HCT116 (cell line): ENCODE data around the gene KHSRP. TPM values are rescaled to one million over a fixed set of nuclear protein-coding genes. Genes with fewer than 3 reads are reported as not detected.

Source experiments
- ATAC-seq: fragments of 200-7000 bp; cut with Tn5 transposase; 2 replicates; pipeline ENCODE4 v1.9.1; 2020; ENCODE audit warnings: mild to moderate bottlenecking, moderate library complexity
- BruUV-seq: library from RNA; stranded (reverse); fragments of 400-500 nt; replicated peaks from 2 replicates; lab custom pipeline; 2021; lab: Mats Ljungman, UMichigan
- CTCF ChIA-PET: fragments of 300-600 bp; sonication (Branson Sonifier 250); formaldehyde crosslinking; loops from one replicate; lab custom pipeline; 2021; ENCODE audit warnings: antibody characterized with exemption; lab: Charles Lee
- POLR2A ChIA-PET: fragments of 300-600, 350-600 bp; sonication (Branson Sonifier 250); formaldehyde crosslinking; loops from one replicate; lab custom pipeline; 2021; ENCODE audit warnings: antibody characterized with exemption; lab: Charles Lee
- RAD21 ChIA-PET, 2 experiments: fragments of 300-600 bp; sonication (Branson Sonifier 250); formaldehyde crosslinking; loops; one replicate each; lab custom pipeline; 2023; ENCODE audit warnings: low total read pairs in 2 of 2; ENCODE audit not compliant: uncharacterized antibody in 2 of 2, unreplicated experiment in 2 of 2, low non-redundant PET in 1 of 2; lab: Charles Lee
- DNase-seq: peaks from one replicate; pipeline ENCODE4 v3.0.0-alpha.2; 2010; ENCODE audit warnings: low read depth, low spot score
- H2AFZ ChIP-seq: fragments of 200-600 bp; shearing (Covaris generic), sonication (generic); 2 replicates; pipeline ENCODE4 v1.6.1; 2017; ENCODE audit warnings: low read depth, mixed run types, mixed read lengths, antibody characterized with exemption, low read length; ENCODE audit not compliant: poor library complexity, severe bottlenecking
- H3K27ac ChIP-seq: 2 replicates; pipeline ENCODE4 v1.5.1; 2012; ENCODE audit warnings: low read depth, low read length
- H3K27me3 ChIP-seq: fragments of 200-600 bp; sonication (generic); 2 replicates; pipeline ENCODE4 v1.6.1; 2016; ENCODE audit warnings: mixed run types, low read length, mixed read lengths; ENCODE audit not compliant: insufficient read depth
- H3K36me3 ChIP-seq, 2 experiments: fragments of 200-500 bp in 1 of 2; fragments of 200-600 bp in 1 of 2; sonication (Bioruptor generic) in 1 of 2; sonication (generic) in 1 of 2; 2 replicates each; pipeline versions ENCODE4 v1.5.1 to v1.6.1; 2014 to 2016; ENCODE audit warnings: low read length in 2 of 2, inconsistent platforms in 1 of 2, mixed read lengths in 1 of 2, mixed run types in 1 of 2; ENCODE audit not compliant: insufficient read depth in 2 of 2, control insufficient read depth in 1 of 2
- H3K4me1 ChIP-seq, 2 experiments: fragments of 200-600 bp in 1 of 2; sonication (generic) in 1 of 2; 2 replicates each; pipeline versions ENCODE4 v1.5.1 to v1.6.1; 2012 to 2017; ENCODE audit warnings: low read length in 2 of 2, inconsistent platforms in 1 of 2, mild to moderate bottlenecking in 1 of 2, mixed read lengths in 1 of 2, mixed run types in 1 of 2, moderate library complexity in 1 of 2; ENCODE audit not compliant: insufficient read depth in 2 of 2, control insufficient read depth in 1 of 2
- H3K4me2 ChIP-seq: fragments of 200-600 bp; sonication (generic); 2 replicates; pipeline ENCODE4 v1.6.1; 2017; ENCODE audit warnings: mixed run types, low read length, mixed read lengths
- H3K4me3 ChIP-seq, 2 experiments: fragments of 200-600 bp in 1 of 2; sonication (generic) in 1 of 2; replicated peaks in 1 of 2; 2 replicates each; pipeline ENCODE4 v1.5.1; 2011 to 2016; ENCODE audit warnings: low read length in 2 of 2, control low read depth in 1 of 2, low read depth in 1 of 2, mild to moderate bottlenecking in 1 of 2, mixed read lengths in 1 of 2, mixed run types in 1 of 2
- H3K79me2 ChIP-seq: fragments of 200-600 bp; sonication (generic); 2 replicates; pipeline ENCODE4 v1.6.1; 2017; ENCODE audit warnings: mild to moderate bottlenecking, mixed run types, low read length, moderate library complexity, mixed read lengths; ENCODE audit not compliant: insufficient read depth
- H3K9ac ChIP-seq: fragments of 200-600 bp; sonication (generic); 2 replicates; pipeline ENCODE4 v1.6.1; 2016; ENCODE audit warnings: low read length, mixed read lengths
- H3K9me2 ChIP-seq: fragments of 200-600 bp; sonication (generic), shearing (Covaris generic); 2 replicates; pipeline ENCODE4 v1.6.1; 2017; ENCODE audit warnings: mixed run types, mild to moderate bottlenecking, moderate library complexity; ENCODE audit not compliant: insufficient read depth
- H3K9me3 ChIP-seq, 2 experiments: fragments of 200-500 bp in 1 of 2; fragments of 200-600 bp in 1 of 2; sonication (Bioruptor generic) in 1 of 2; sonication (generic) in 1 of 2; 2 replicates each; pipeline ENCODE4 v1.6.1; 2014 to 2017; ENCODE audit warnings: low read length in 2 of 2, mixed read lengths in 2 of 2, inconsistent platforms in 1 of 2, low read depth in 1 of 2, mild to moderate bottlenecking in 1 of 2, mixed run types in 1 of 2, moderate library complexity in 1 of 2; ENCODE audit not compliant: control insufficient read depth in 1 of 2, insufficient read depth in 1 of 2
- H4K20me1 ChIP-seq: fragments of 200-600 bp; sonication (generic), shearing (Covaris generic); 2 replicates; pipeline ENCODE4 v1.6.1; 2017; ENCODE audit warnings: mixed run types, mild to moderate bottlenecking, moderate library complexity; ENCODE audit not compliant: insufficient read depth
- ATF3 ChIP-seq: IDR thresholded peaks from 2 replicates; pipeline ENCODE4 v1.6.1; 2012
- CEBPB ChIP-seq: IDR thresholded peaks from 2 replicates; pipeline ENCODE4 v1.6.1; 2012; ENCODE audit warnings: low read depth
- CTCF ChIP-seq, 3 experiments: fragments of 200-600 bp in 1 of 3; sonication (generic) in 1 of 3; IDR thresholded peaks in 2 of 3; conservative IDR thresholded peaks in 1 of 3; 2 replicates each; pipeline ENCODE4 v1.5.1; 2012 to 2017; ENCODE audit warnings: low read depth in 2 of 3, low read length in 2 of 3, antibody characterized with exemption in 1 of 3, borderline replicate concordance in 1 of 3, control low read depth in 1 of 3, mild to moderate bottlenecking in 1 of 3, mixed read lengths in 1 of 3, mixed run types in 1 of 3, moderate library complexity in 1 of 3; ENCODE audit not compliant: insufficient read depth in 1 of 3
- ELF1 ChIP-seq: IDR thresholded peaks from 2 replicates; pipeline ENCODE4 v1.6.1; 2012; ENCODE audit warnings: low read depth, borderline replicate concordance
- EZH2phosphoT487 ChIP-seq: fragments of 200-600 bp; IDR thresholded peaks from 2 replicates; pipeline ENCODE4 v1.6.1; 2018; ENCODE audit warnings: antibody characterized with exemption, borderline replicate concordance
- FOSL1 ChIP-seq: IDR thresholded peaks from 2 replicates; pipeline ENCODE4 v1.6.1; 2012; ENCODE audit warnings: low read depth
- MAX ChIP-seq: IDR thresholded peaks from 2 replicates; pipeline ENCODE4 v1.6.1; 2012
- POLR2A ChIP-seq: IDR thresholded peaks from 2 replicates; pipeline ENCODE4 v1.7.0; 2011; ENCODE audit warnings: borderline replicate concordance; ENCODE audit not compliant: insufficient read depth, insufficient read length; ENCODE audit errors: extremely low read depth
- POLR2AphosphoS5 ChIP-seq: IDR thresholded peaks from 2 replicates; pipeline ENCODE4 v1.6.1; 2011; ENCODE audit warnings: mild to moderate bottlenecking, low read depth, low read length, moderate library complexity
- RAD21 ChIP-seq: IDR thresholded peaks from 2 replicates; pipeline ENCODE4 v1.6.1; 2012; ENCODE audit warnings: low read depth, mild to moderate bottlenecking
- TCF7L2 ChIP-seq: IDR thresholded peaks from 2 replicates; pipeline ENCODE4 v1.7.0; 2011; ENCODE audit warnings: borderline replicate concordance, inconsistent platforms; ENCODE audit not compliant: insufficient read depth, insufficient read length; ENCODE audit errors: extremely low read depth
- ZBTB33 ChIP-seq: IDR thresholded peaks from 2 replicates; pipeline ENCODE4 v1.6.1; 2011; ENCODE audit warnings: mild to moderate bottlenecking, low read length, moderate library complexity; ENCODE audit not compliant: insufficient replicate concordance; ENCODE audit errors: extremely low read depth
- ZFX ChIP-seq: fragments of 450-650 bp; IDR thresholded peaks from 2 replicates; pipeline ENCODE4 v1.6.1; 2017
- ZNF274 ChIP-seq: fragments of 200-500 bp; sonication (Bioruptor generic); IDR thresholded peaks from 2 replicates; pipeline ENCODE4 v1.6.1; 2014; ENCODE audit warnings: mild to moderate bottlenecking, low read depth, low read length, inconsistent platforms
- intact Hi-C: fragments of 100-400 bp; cut with micrococcal nuclease; formaldehyde crosslinking; loops from 2 replicates; pipeline ENCODE4 v1.10.0; 2022
- total RNA-seq: library from RNA; stranded (reverse); gene quantifications from one replicate; pipeline ENCODE4 v1.2.1, GENCODE V29; 2021; ENCODE audit not compliant: unreplicated experiment

The KHSRP gene
- total RNA-seq, 1 experiment from 2014 or later: 553 TPM

GRCh38 chr19:6453951-6454565 is 29.4 kb upstream of the KHSRP start:
- POLR2A ChIA-PET: no interaction called here
- Histone ChIP-seq H3K9ac (no peak overlapping the region), H3K9me3 (peaks cover 0 to 13% of the 10 kb centered on the region in 2 experiments; a peak in 2 of 4 replicates), H3K9me2 (no peaks in the 10 kb centered on the region), H3K27ac (no peak overlapping the region), H3K4me3 (no peak overlapping the region), H3K4me2 (no peak overlapping the region), H3K27me3 (no peaks in the 10 kb centered on the region), H3K36me3 (peaks cover 10 to 22% of the 10 kb centered on the region in 2 experiments), H3K79me2 (0 out of 2 replicates have a peak, but pooled peaks cover 2% of the 10 kb centered on the region), H2AFZ (no peak overlapping the region), H3K4me1 (peaks cover 13 to 18% of the 10 kb centered on the region in 2 experiments), H4K20me1 (no peaks in the 10 kb centered on the region)
- DNase-seq (no peak), ATAC-seq (no peak)
- intact Hi-C loops: no loop called here
- TF ChIP-seq ZNF274: no peak
- TF ChIP-seq POLR2AphosphoS5: no peak
- TF ChIP-seq ATF3: no peak
- TF ChIP-seq ELF1: no peak
- TF ChIP-seq ZFX: no peak
- no peak for TF ChIP-seq TCF7L2
- no peak for TF ChIP-seq POLR2A
- no peak for TF ChIP-seq CEBPB
- CTCF ChIA-PET: no interaction called here
- BruUV-seq: no TSS peak
- RAD21 ChIA-PET: no interaction called here

- peaks cover 5 to 6% of the 10 kb centered on the region in 2 experiments for H3K4me1 ChIP-seq
- H4K20me1 ChIP-seq: no peaks in the 10 kb centered on the region
- no TSS peak for BruUV-seq
- H3K9ac ChIP-seq: no peak overlapping the region
- no peak overlapping the region for H3K4me2 ChIP-seq
- peaks cover 10 to 22% of the 10 kb centered on the region in 2 experiments for H3K36me3 ChIP-seq
- no peak for DNase-seq
- no peak for ATAC-seq
- ChIA-PET RAD21 (no interaction called here), POLR2A (no interaction called here), CTCF (no interaction called here)
- peaks cover 0 to 13% of the 10 kb centered on the region in 2 experiments; a peak in 2 of 4 replicates for H3K9me3 ChIP-seq
- H3K9me2 ChIP-seq: no peaks in the 10 kb centered on the region
- intact Hi-C loops: no loop called here
- no peak overlapping the region for H2AFZ ChIP-seq
- H3K27me3 ChIP-seq: no peaks in the 10 kb centered on the region
- no peaks in the 10 kb centered on the region for H3K79me2 ChIP-seq
- no peak overlapping the region for H3K4me3 ChIP-seq
- H3K27ac ChIP-seq: no peak overlapping the region
- no peak for TF ChIP-seq ZNF274
- TF ChIP-seq ZFX: no peak
- no peak for TF ChIP-seq ZBTB33
- no peak for TF ChIP-seq EZH2phosphoT487
- no peak for TF ChIP-seq TCF7L2
- TF ChIP-seq FOSL1: no peak
- TF ChIP-seq POLR2A: no peak
- no peak for TF ChIP-seq CTCF (IDR thresholded peaks at IDR 0.05 in 2 of 3, conservative IDR thresholded peaks at IDR 0.05 in 1 of 3; ENCODE audit: borderline replicate concordance in 1 of 3, insufficient read depth in 1 of 3, low read depth in 2 of 3, low read length in 2 of 3)
- no peak for TF ChIP-seq RAD21
- no peak for TF ChIP-seq MAX
Measured at GRCh38 chr19:6452899-6453298, 28.3 kb upstream of the KHSRP start.
